GM23248 (cell line): ENCODE measurements around the gene KCNN1. TPM values are rescaled to one million over a fixed set of nuclear protein-coding genes. Genes with fewer than 3 reads are reported as not detected.
A peak's percentile ranks its signal among the peaks of the same experiment; 100 is the strongest.
"Not testable (repeated sequence)": the region's sequence is repeated elsewhere in the genome, so short reads cannot be mapped to it uniquely, and the experiment has no call there.

Source experiments
- DNase-seq: peaks from one replicate; pipeline ENCODE4 v3.0.0-alpha.2; 2015
- H2AFZ ChIP-seq: fragments of 200-600 bp; sonication (generic); 2 replicates; pipeline ENCODE4 v1.6.1; 2016; ENCODE audit warnings: antibody characterized with exemption
- H3F3A ChIP-seq: fragments of 200-600 bp; sonication (generic); 2 replicates; pipeline ENCODE4 v1.6.1; 2016; ENCODE audit warnings: mild to moderate bottlenecking, antibody characterized with exemption, mixed run types; ENCODE audit not compliant: insufficient read depth
- H3K27ac ChIP-seq: fragments of 200-600 bp; sonication (generic); 2 replicates; pipeline ENCODE4 v1.5.1; 2016; ENCODE audit warnings: mild to moderate bottlenecking
- H3K27me3 ChIP-seq: fragments of 200-600 bp; sonication (generic); replicated peaks from 2 replicates; pipeline ENCODE4 v1.6.1; 2016; ENCODE audit warnings: mild to moderate bottlenecking; ENCODE audit not compliant: insufficient read depth
- H3K36me3 ChIP-seq: fragments of 200-600 bp; sonication (generic); 2 replicates; pipeline ENCODE4 v1.6.1; 2016; ENCODE audit warnings: low read depth, mild to moderate bottlenecking
- H3K4me1 ChIP-seq: fragments of 200-600 bp; sonication (generic); 2 replicates; pipeline ENCODE4 v1.6.1; 2016; ENCODE audit warnings: mild to moderate bottlenecking; ENCODE audit not compliant: insufficient read depth
- H3K4me2 ChIP-seq: fragments of 200-600 bp; sonication (generic); one replicate; pipeline ENCODE4 v1.6.1; 2016; ENCODE audit warnings: mild to moderate bottlenecking; ENCODE audit not compliant: unreplicated experiment
- H3K4me3 ChIP-seq: fragments of 200-600 bp; sonication (generic); 2 replicates; pipeline ENCODE4 v1.5.1; 2016; ENCODE audit warnings: mild to moderate bottlenecking
- H3K79me2 ChIP-seq: fragments of 200-600 bp; sonication (generic); 2 replicates; pipeline ENCODE4 v1.6.1; 2016; ENCODE audit warnings: mild to moderate bottlenecking; ENCODE audit not compliant: insufficient read depth
- H3K9ac ChIP-seq: fragments of 200-600 bp; sonication (generic); 2 replicates; pipeline ENCODE4 v1.6.1; 2016; ENCODE audit warnings: mild to moderate bottlenecking
- H3K9me2 ChIP-seq: fragments of 200-600 bp; sonication (generic); 2 replicates; pipeline ENCODE4 v1.6.1; 2016; ENCODE audit warnings: mixed run types, mild to moderate bottlenecking, moderate library complexity; ENCODE audit not compliant: insufficient read depth
- H3K9me3 ChIP-seq: fragments of 200-600 bp; sonication (generic); one replicate; pipeline ENCODE4 v1.6.1; 2017; ENCODE audit warnings: low read depth
- H4K20me1 ChIP-seq: fragments of 200-600 bp; sonication (generic); 2 replicates; pipeline ENCODE4 v1.6.0; 2016; ENCODE audit not compliant: insufficient read depth
- EZH2 ChIP-seq: fragments of 200-600 bp; sonication (generic); IDR thresholded peaks from 2 replicates; pipeline ENCODE4 v1.6.1; 2018; ENCODE audit warnings: antibody characterized with exemption, mild to moderate bottlenecking; ENCODE audit not compliant: insufficient read depth, poor library complexity, severe bottlenecking
- EZH2phosphoT487 ChIP-seq: fragments of 200-600 bp; sonication (generic); IDR thresholded peaks from 2 replicates; pipeline ENCODE4 v1.6.1; 2018; ENCODE audit warnings: antibody characterized with exemption, moderate library complexity, mild to moderate bottlenecking, low read depth; ENCODE audit not compliant: insufficient read depth
- WGBS, 2 experiments: methylation state at CpG; one replicate each; pipeline ENCODE4 v1.1.6; 2015 to 2017; ENCODE audit warnings: low lambda C conversion rate in 2 of 2, low coverage in 1 of 2; ENCODE audit errors: missing lambda C conversion rate in 2 of 2; 5-methylcytosine and 5-hydroxymethylcytosine counted together
- in situ Hi-C: fragments of 300-500 bp; cut with MboI; formaldehyde crosslinking; loops from 2 replicates; pipeline ENCODE4 v1.15.0; 2020
- polyA plus RNA-seq: library from polyadenylated mRNA; unstranded; fragments of >200 nt; fragmentation: Nextera tagmentation; extraction: Ambion mirVana; gene quantifications from 2 replicates; pipeline ENCODE4 v1.2.1, GENCODE V29; 2016
- total RNA-seq: library from RNA; depleted of rRNA; stranded (reverse); fragments of >200 nt; shearing (Covaris generic); gene quantifications from 2 replicates; pipeline ENCODE4 v1.2.3, GENCODE V29; 2014; rRNA removed

KCNN1 gene
- not detected in 2 replicates for total RNA-seq
- polyA plus RNA-seq: not detected in 2 replicates

DNA sequence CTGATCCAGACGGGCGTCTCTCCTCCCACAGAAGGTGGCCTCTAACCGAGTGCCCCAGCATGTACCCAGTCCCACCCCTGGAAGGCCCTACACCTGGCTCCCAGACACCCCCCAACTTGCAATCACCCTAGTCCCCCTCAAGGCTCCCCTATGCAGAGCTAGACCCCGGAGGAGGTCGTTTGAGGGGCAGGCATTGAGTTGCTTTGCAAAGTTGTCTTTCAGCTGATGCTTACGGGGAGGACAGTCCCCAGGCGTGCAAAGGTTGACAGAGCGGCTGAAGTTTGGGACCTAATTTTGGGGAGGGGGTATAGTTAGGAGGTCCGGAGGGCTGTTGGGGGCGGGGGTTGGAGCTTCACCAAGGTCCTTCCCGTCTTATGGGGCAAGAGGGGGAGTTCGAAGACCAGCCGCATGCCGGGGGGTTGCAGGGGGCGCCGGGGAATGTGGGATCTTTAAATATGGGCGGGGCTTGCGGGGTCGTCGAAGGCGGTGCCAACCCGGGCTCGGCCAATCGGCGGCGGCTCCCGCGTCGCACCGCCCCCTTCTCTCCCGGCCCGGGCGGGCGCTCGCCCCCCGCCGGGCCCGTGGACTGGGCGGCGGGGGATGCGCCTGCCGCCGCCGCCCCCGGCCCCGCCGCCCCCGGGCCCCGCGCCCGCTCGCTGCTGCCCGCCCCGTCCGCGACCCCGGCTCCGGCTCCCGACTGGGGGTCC lies at the start of gene KCNN1:
Gene KCNN1 (plus strand): TSS at position 558 of the 707 bp plus-strand sequence. CDS start 6,782 bp downstream, outside the sequence.
- Histone ChIP-seq H3K9me3 (no peaks in the 10 kb centered on the region), H3K27ac (no peak within 1 kb of the TSS), H2AFZ (no peak within 1 kb of the TSS), H3F3A (no peaks in the 10 kb centered on the region), H3K9ac (no peak within 1 kb of the TSS), H3K9me2 (no peaks in the 10 kb centered on the region), H3K79me2 (no peaks in the 10 kb centered on the region), H3K36me3 (no peaks in the 10 kb centered on the region), H3K27me3 (peaks cover 36% of the 10 kb centered on the region), H4K20me1 (no peaks in the 10 kb centered on the region), H3K4me3 (no peak within 1 kb of the TSS), H3K4me2 (no peak within 1 kb of the TSS), H3K4me1 (no peaks in the 10 kb centered on the region)
- 3 to 15% methylated on average over 8 to 44 of the region's 59 CpGs for WGBS, 2 experiments
- in situ Hi-C loops: no loop called here
- no peak for DNase-seq
- TF ChIP-seq EZH2 (peak; percentile 67), EZH2phosphoT487 (0 out of 2 replicates have a peak, but pooled peaks have one; percentile 65)

DNA sequence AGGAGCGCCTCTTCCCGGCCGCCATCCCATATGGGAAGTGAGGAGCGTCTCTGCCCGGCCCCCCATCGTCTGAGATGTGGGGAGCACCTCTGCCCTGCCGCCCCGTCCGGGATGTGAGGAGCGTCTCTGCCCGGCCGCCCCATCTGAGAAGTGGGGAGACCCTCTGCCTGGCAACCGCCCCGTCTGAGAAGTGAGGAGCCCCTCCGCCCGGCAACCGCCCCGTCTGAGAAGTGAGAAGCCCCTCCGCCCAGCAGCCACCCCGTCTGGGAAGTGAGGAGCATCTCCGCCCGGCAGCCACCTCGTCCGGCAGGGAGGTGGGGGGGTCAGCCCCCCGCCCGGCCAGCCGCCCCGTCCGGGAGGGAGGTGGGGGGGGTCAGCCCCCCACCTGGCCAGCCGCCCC lies 48.8 kb upstream of the KCNN1 start:
- in situ Hi-C loops, H2AFZ ChIP-seq, H3F3A ChIP-seq, H3K4me1 ChIP-seq, H3K27ac ChIP-seq, H3K4me3 ChIP-seq, DNase-seq, H3K9me2 ChIP-seq, H3K9ac ChIP-seq, H3K36me3 ChIP-seq, H3K9me3 ChIP-seq, H3K4me2 ChIP-seq, H4K20me1 ChIP-seq, H3K79me2 ChIP-seq: not testable (repeated sequence)
- 0 out of 2 replicates have a peak, but pooled peaks cover 11% of the 10 kb centered on the region for H3K27me3 ChIP-seq
- 81 to 86% methylated on average over 5 to 29 of the region's 30 CpGs for WGBS, 2 experiments

DNA sequence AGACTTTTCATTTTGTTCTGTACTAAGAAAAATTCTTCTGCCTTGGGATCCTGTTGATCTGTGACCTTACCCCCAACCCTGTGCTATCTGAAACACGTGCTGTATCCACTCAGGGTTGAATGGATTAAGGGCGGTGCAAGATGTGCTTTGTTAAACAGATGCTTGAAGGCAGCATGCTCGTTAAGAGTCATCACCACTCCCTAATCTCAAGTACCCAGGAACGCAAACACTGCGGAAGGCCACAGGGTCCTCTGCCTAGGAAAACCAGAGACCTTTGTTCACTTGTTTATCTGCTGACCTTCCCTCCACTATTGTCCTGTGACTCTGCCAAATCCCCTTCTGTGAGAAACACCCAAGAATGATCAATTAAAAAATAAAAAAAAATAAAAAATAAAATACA lies 47.8 kb upstream of the KCNN1 start:
- in situ Hi-C loops, H2AFZ ChIP-seq, H3K9ac ChIP-seq, H3K27ac ChIP-seq, H3F3A ChIP-seq, H3K79me2 ChIP-seq, H3K9me3 ChIP-seq, H3K4me1 ChIP-seq, DNase-seq, H3K4me2 ChIP-seq, H3K36me3 ChIP-seq, H3K4me3 ChIP-seq, H3K9me2 ChIP-seq, H4K20me1 ChIP-seq: not testable (repeated sequence)
- H3K27me3 ChIP-seq: 0 out of 2 replicates have a peak, but pooled peaks cover 11% of the 10 kb centered on the region
- WGBS, 2 experiments: 44 to 50% methylated on average over 5 of the region's 5 CpGs

DNA sequence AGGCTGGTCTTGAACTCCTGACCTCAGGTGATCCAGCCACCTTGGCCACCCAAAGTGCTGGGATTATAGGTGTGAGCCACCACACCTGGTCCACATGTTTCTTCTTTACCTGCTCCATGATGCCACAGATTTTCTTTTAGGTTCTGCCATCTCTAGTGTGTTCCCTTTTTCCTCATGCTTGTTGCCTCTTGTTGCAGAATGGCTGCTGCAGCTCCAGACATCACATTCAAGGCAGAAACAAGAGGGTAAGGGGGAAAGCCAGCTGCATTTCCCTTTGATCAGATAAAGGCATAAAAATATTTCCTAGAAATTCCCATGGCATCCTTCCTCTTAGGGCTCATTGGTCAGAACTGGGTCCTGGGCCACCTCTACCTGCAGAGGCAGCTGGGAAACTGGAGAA lies 46.4 kb upstream of the KCNN1 start:
- in situ Hi-C loops: no loop called here
- Histone ChIP-seq H3K9me3 (no peaks in the 10 kb centered on the region), H4K20me1 (no peaks in the 10 kb centered on the region), H2AFZ (no peak overlapping the region), H3K36me3 (no peaks in the 10 kb centered on the region), H3K27me3 (0 out of 2 replicates have a peak, but pooled peaks cover 11% of the 10 kb centered on the region), H3K27ac (no peak overlapping the region), H3K4me1 (no peaks in the 10 kb centered on the region), H3K9me2 (no peaks in the 10 kb centered on the region), H3K9ac (no peak overlapping the region), H3K4me3 (no peak overlapping the region), H3F3A (no peaks in the 10 kb centered on the region), H3K4me2 (no peak overlapping the region), H3K79me2 (no peaks in the 10 kb centered on the region)
- no peak for DNase-seq
- TF ChIP-seq EZH2 (no peak), EZH2phosphoT487 (no peak)

DNA sequence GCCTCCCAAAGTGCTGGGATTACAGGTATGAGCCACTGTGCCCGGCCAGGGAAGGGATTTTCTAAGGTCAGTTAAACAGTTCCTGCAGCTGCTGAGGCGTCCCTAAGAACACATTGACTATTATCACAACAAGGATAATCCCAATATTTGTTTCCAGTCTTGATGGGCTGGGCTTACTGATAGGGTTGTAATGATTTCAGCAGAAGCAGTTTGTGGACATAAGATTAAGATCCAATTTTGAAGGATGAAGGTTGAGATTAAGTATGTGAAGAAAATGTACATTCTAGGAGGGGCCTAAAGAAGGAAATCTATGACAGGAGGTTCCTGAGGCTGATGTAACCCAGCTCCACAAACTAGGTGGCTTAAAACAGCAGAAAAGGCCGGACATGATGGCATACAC lies 44.8 kb upstream of the KCNN1 start:
- WGBS, 2 experiments: 37 to 39% methylated on average over 3 of the region's 3 CpGs
- Histone ChIP-seq H3K4me2 (no peak overlapping the region), H3K36me3 (no peaks in the 10 kb centered on the region), H3K27me3 (peaks cover 6% of the 10 kb centered on the region; the same call in 1 of the 2 replicates), H2AFZ (no peak overlapping the region), H4K20me1 (no peaks in the 10 kb centered on the region), H3K79me2 (no peaks in the 10 kb centered on the region), H3K27ac (no peak overlapping the region), H3K9ac (no peak overlapping the region), H3K9me3 (no peaks in the 10 kb centered on the region), H3F3A (no peaks in the 10 kb centered on the region), H3K9me2 (no peaks in the 10 kb centered on the region), H3K4me1 (no peaks in the 10 kb centered on the region), H3K4me3 (no peak overlapping the region)
- DNase-seq: no peak
- TF ChIP-seq EZH2 (no peak), EZH2phosphoT487 (no peak)
- in situ Hi-C loops: no loop called here
